SJSA1 (cell line): ENCODE data around the gene PRUNE1. TPM values are rescaled to one million over a fixed set of nuclear protein-coding genes. Genes with fewer than 3 reads are reported as not detected.

Experiments used
- DNase-seq, 2 experiments: peaks; one replicate each; pipeline ENCODE4 v3.0.0-alpha.2; 2015 to 2020; ENCODE audit warnings: low spot score in 2 of 2, low read depth in 1 of 2
- H3K27ac ChIP-seq: fragments of 250-450 bp; sonication (Bioruptor Pico); 2 replicates; pipeline ENCODE4 v1.5.1; 2020; ENCODE audit warnings: mild to moderate bottlenecking, moderate library complexity
- H3K27me3 ChIP-seq: fragments of 250-450 bp; sonication (Bioruptor Pico); replicated peaks from 2 replicates; pipeline ENCODE4 v1.5.1; 2020; ENCODE audit warnings: mild to moderate bottlenecking, moderate library complexity
- H3K36me3 ChIP-seq: fragments of 250-450 bp; sonication (Bioruptor Pico); 2 replicates; pipeline ENCODE4 v1.5.1; 2020; ENCODE audit warnings: mild to moderate bottlenecking
- H3K4me1 ChIP-seq: fragments of 250-450 bp; sonication (Bioruptor Pico); replicated peaks from 2 replicates; pipeline ENCODE4 v1.6.1; 2021; ENCODE audit warnings: mild to moderate bottlenecking
- H3K4me3 ChIP-seq: fragments of 250-450 bp; sonication (Bioruptor Pico); 2 replicates; pipeline ENCODE4 v1.5.1; 2020; ENCODE audit warnings: mild to moderate bottlenecking
- H3K9me3 ChIP-seq: fragments of 250-450 bp; sonication (Bioruptor Pico); replicated peaks from 2 replicates; pipeline ENCODE4 v1.5.1; 2020; ENCODE audit warnings: mild to moderate bottlenecking
- total RNA-seq: library from RNA; depleted of rRNA; stranded (reverse); fragments of >200 nt; shearing (Covaris generic); gene quantifications from 2 replicates; pipeline ENCODE4 v1.2.3, GENCODE V29; 2014

Gene PRUNE1
- total RNA-seq, 1 experiment from 2014 or later: 22.3 TPM

- peak overlapping the region; percentile 35 for H3K4me3 ChIP-seq
- H3K9me3 ChIP-seq: no peaks in the 10 kb centered on the region
- H3K27me3 ChIP-seq: no peaks in the 10 kb centered on the region
- DNase-seq: no peak
- no peak overlapping the region for H3K27ac ChIP-seq
- H3K36me3 ChIP-seq: no peaks in the 10 kb centered on the region; the same call in 1 of the 2 replicates
- peaks cover 32% of the 10 kb centered on the region for H3K4me1 ChIP-seq
Observed at GRCh38 chr1:151005729-151006319, 2.4 kb upstream of the PRUNE1 start.

DNA sequence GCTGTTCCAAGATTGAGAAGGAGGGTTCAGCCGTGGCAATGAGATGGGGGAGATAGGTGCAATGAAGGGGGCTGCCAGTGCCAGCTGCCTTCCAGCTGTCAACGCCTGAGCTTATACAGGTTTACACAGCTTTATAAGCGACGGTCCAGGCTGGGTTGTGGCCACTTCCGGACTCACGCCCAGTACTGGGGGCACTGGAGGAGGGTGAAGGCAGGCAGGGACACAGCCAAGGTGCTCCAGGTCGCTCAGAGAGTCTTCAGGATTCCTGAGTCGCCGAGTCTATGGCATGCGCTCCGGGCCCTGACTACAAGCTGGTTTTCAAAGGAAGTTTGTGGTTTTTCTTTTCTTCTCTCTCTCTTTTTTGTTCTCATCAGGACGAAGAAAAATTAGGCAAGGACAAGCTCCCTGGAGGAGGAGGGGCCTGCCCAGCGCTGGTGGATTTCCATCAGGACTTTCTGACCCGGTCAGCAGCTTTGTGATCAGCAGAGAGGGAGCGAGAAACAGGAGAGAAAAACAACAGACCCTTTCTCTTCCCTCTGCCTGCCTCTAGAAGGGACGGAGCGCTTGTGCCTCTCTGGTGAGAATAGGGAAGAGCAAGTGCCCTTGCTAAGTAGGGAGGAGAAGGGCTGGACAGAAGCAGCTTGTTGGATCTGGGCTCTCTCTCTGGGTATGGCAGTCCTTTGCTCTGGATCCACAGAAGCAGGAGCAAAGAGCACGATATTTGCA, 1.8 kb upstream of the PRUNE1 start, which contains the start of gene MINDY1:
TSS of gene MINDY1 (minus strand) at position 576 of the 726 bp plus-strand sequence. CDS start 4,285 bp downstream, outside the sequence.
- no peaks in the 10 kb centered on the region for H3K9me3 ChIP-seq
- peak; percentile 80 to 82 for DNase-seq

DNA sequence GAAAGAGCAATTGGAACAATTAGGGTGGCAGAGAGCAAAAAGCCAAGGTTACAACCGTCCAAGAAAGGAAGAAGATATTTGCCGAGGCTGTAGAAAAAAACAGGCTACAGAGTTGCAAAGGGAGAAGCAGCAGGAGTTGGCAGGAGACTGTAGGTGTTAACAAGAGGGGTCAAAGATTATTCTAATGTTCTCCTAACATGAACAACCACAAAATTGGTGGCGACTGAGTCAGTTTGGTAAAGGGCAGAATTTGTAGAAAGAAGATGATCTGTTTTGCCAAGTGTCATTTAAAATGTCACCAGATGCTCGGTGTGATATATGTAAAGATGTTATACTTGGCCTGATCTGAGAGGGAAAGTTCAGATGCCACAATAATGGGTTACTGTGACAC, 401 bp upstream of the PRUNE1 start:
- Histone ChIP-seq H3K4me1 (peaks cover 32% of the 10 kb centered on the region), H3K4me3 (peak overlapping the region; percentile 60), H3K27me3 (no peaks in the 10 kb centered on the region), H3K9me3 (no peaks in the 10 kb centered on the region), H3K27ac (peak overlapping the region; percentile 79), H3K36me3 (peaks cover 1% of the 10 kb centered on the region; the same call in 1 of the 2 replicates)
- no peak for DNase-seq

More for the DNA sequence above, 1.8 kb upstream of the PRUNE1 start, which contains the start of gene MINDY1:
- H3K36me3 ChIP-seq: no peaks in the 10 kb centered on the region; the same call in 1 of the 2 replicates
- H3K4me3 ChIP-seq: peak within 1 kb of the TSS; percentile 35
- H3K4me1 ChIP-seq: peaks cover 32% of the 10 kb centered on the region
- H3K27ac ChIP-seq: peak within 1 kb of the TSS; percentile 79
- H3K27me3 ChIP-seq: no peaks in the 10 kb centered on the region

- no peaks in the 10 kb centered on the region for H3K27me3 ChIP-seq
- no peak for DNase-seq
- peak overlapping the region; percentile 60 for H3K4me3 ChIP-seq
- H3K36me3 ChIP-seq: peaks cover 2% of the 10 kb centered on the region; the same call in 1 of the 2 replicates
- no peaks in the 10 kb centered on the region for H3K9me3 ChIP-seq
- H3K4me1 ChIP-seq: peaks cover 32% of the 10 kb centered on the region
- H3K27ac ChIP-seq: no peak overlapping the region
Observed at GRCh38 chr1:151009206-151009587, 948 bp downstream of the PRUNE1 start.

DNA sequence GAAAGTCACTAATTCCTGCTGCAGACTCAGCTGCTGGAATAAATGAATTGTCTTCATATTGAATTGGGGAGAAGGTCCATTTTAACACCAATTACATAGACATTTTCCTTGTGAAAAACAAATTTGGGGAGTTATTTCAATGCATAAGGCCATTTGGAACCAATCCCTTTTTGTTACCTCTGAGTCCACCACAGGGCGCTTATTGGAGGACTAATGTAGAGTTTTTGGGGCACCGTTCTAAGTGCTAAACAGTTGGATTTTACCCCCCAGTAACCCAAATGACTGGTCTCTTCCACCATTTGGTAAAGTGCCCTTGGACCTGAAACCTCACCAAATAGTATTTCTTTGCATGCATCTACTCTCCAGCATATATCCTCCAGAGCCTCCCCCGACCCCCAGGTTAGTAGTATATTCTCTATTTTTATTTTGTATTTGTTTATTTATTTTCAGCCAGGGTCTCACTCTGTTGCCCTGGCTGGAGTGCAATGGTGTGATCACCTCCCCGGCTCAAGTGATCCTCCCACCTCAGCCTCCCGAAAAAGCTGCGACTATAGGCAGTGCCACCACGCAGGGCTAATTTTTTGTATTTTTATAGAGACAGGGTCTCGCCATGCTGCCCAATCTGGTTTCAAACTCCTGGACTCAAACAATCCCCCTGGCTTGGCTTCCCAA, 1.6 kb downstream of the PRUNE1 start:
- Histone ChIP-seq H3K9me3 (no peaks in the 10 kb centered on the region), H3K27ac (no peak overlapping the region), H3K4me3 (no peak overlapping the region), H3K27me3 (no peaks in the 10 kb centered on the region), H3K36me3 (peaks cover 2% of the 10 kb centered on the region; the same call in 1 of the 2 replicates), H3K4me1 (peaks cover 32% of the 10 kb centered on the region)
- no peak for DNase-seq

DNA sequence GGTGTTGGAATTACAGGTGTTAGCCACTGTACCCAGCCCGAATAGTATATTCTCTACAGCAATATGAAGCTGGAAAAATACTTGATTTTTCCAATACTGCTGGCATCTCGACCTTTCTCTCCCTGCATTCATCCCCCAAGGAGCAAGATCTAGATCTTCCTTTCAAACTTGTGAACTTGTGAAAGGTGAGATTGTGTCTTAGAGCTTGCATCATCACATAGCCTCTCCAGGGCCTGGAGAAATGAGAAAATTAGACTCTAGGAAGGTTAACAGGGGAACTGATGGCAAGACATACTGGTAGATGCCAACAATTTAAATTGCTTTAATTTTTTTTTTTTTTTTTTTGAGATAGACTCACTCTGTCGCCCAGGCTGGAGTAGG, 2.1 kb downstream of the PRUNE1 start:
- Histone ChIP-seq H3K27ac (no peak overlapping the region), H3K36me3 (peaks cover 2% of the 10 kb centered on the region; the same call in 1 of the 2 replicates), H3K4me1 (peaks cover 32% of the 10 kb centered on the region), H3K9me3 (no peaks in the 10 kb centered on the region), H3K4me3 (no peak overlapping the region), H3K27me3 (no peaks in the 10 kb centered on the region)
- no peak for DNase-seq

GRCh38 chr1:151011154-151011850, 3.1 kb downstream of the PRUNE1 start:
- DNase-seq: no peak
- H3K4me1 ChIP-seq: peaks cover 24% of the 10 kb centered on the region
- H3K27ac ChIP-seq: no peak overlapping the region
- H3K27me3 ChIP-seq: no peaks in the 10 kb centered on the region
- no peaks in the 10 kb centered on the region for H3K9me3 ChIP-seq
- H3K4me3 ChIP-seq: no peak overlapping the region
- peaks cover 2% of the 10 kb centered on the region; the same call in 1 of the 2 replicates for H3K36me3 ChIP-seq

- H3K9me3 ChIP-seq: no peaks in the 10 kb centered on the region
- peaks cover 4% of the 10 kb centered on the region for H3K36me3 ChIP-seq
- no peak overlapping the region for H3K4me3 ChIP-seq
- no peaks in the 10 kb centered on the region for H3K27me3 ChIP-seq
- no peak overlapping the region for H3K27ac ChIP-seq
- H3K4me1 ChIP-seq: peaks cover 8% of the 10 kb centered on the region
- DNase-seq: no peak
Observed at GRCh38 chr1:151012684-151013471, 4.6 kb downstream of the PRUNE1 start.

DNA sequence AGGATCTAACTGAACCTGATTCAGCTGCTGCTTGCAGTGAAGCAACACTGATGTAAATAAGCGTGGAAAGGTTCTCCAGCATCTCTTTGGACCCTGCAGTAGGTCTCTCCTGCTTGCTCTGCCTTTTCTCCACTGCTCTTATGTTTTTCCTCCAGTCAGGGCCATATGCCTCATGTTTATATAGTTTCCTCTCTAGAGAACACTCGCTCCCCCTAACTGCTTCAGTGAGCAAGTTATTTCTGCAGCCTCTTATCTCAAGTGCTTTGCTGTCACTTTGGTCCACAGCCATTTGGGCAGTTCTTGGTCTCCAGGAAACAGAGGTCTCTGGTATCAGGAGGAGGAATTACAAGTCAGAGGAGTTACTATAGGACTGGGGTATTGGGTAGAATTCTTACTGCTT, 5.3 kb downstream of the PRUNE1 start:
- peaks cover 10% of the 10 kb centered on the region for H3K36me3 ChIP-seq
- H3K4me1 ChIP-seq: peaks cover 7% of the 10 kb centered on the region
- no peak overlapping the region for H3K27ac ChIP-seq
- no peak overlapping the region for H3K4me3 ChIP-seq
- H3K9me3 ChIP-seq: no peaks in the 10 kb centered on the region
- no peak for DNase-seq
- H3K27me3 ChIP-seq: no peaks in the 10 kb centered on the region

GRCh38 chr1:151024540-151025146, 16.4 kb downstream of the PRUNE1 start:
- Histone ChIP-seq H3K4me3 (no peak overlapping the region), H3K36me3 (peaks cover 22% of the 10 kb centered on the region), H3K27ac (no peak overlapping the region), H3K9me3 (no peaks in the 10 kb centered on the region), H3K27me3 (no peaks in the 10 kb centered on the region), H3K4me1 (no peaks in the 10 kb centered on the region)
- DNase-seq: peak; percentile 44 to 74

- Histone ChIP-seq H3K27ac (no peak overlapping the region), H3K4me1 (no peaks in the 10 kb centered on the region), H3K36me3 (peaks cover 28% of the 10 kb centered on the region), H3K4me3 (no peak overlapping the region), H3K27me3 (no peaks in the 10 kb centered on the region), H3K9me3 (no peaks in the 10 kb centered on the region)
- DNase-seq: no peak
Observed at GRCh38 chr1:151026460-151026859, 18.2 kb downstream of the PRUNE1 start.

GRCh38 chr1:151032164-151032563, 23.9 kb downstream of the PRUNE1 start:
- no peaks in the 10 kb centered on the region for H3K4me1 ChIP-seq
- H3K36me3 ChIP-seq: peaks cover 36% of the 10 kb centered on the region
- H3K9me3 ChIP-seq: no peaks in the 10 kb centered on the region
- H3K27me3 ChIP-seq: no peaks in the 10 kb centered on the region
- no peak overlapping the region for H3K27ac ChIP-seq
- no peak for DNase-seq
- no peak overlapping the region for H3K4me3 ChIP-seq
